ENCODE measurements around the gene USP3. TPM values are rescaled to one million over a fixed set of nuclear protein-coding genes. Genes with fewer than 3 reads are reported as not detected.

Gene USP3
- total and polyA plus RNA-seq, 2 of the 4 experiments (the other 2 are of a cell fraction), result 17.3 to 52.3 TPM

DNA sequence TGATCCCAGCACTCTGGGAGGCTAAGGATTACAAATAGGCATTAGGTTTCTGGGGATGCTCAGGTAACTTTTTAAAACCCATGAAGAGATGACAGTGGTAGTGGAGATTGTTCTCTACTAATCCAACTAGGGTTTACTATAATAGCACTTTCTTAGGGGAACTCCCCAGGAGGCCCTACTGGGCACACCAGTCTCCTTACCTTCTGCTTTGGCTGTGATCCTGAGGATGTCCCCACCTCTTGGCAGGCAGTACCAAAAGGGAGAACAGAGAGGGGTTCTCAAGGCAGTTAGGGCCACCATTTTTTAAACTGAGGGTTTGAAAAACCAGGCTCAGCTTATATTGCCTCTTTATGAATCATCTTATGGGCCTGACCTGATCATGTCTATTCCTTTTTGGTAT is 77.8 kb downstream of the USP3 start:
- H2AK9ac ChIP-seq (replicated peaks; ENCODE audit: low read depth, low read length, poor library complexity), result no peak overlapping the region
- dilution Hi-C loops (cut with HindIII; ENCODE audit: low sequenced_read_pairs, unreplicated experiment) (no loop called here), in situ Hi-C loops (cut with MboI; ENCODE audit: low sequenced_read_pairs) (no loop called here), intact Hi-C loops (cut with micrococcal nuclease) (loop anchor here (10.0 kb wide), 1 partner anchor 117 kb away; no protein-coding TSS in a partner anchor)
- peaks cover 10% of the 10 kb centered on the region; the same call in 1 of the 2 replicates for H4K20me1 ChIP-seq (ENCODE audit: insufficient read depth, low read length)
- DNase-seq (no peak), ATAC-seq (ENCODE audit: low read depth) (no peak)
- H2AFZ ChIP-seq (replicated peaks; ENCODE audit: low read length, poor library complexity), result no peak overlapping the region
- TF ChIP-seq ELK1 (IDR thresholded peaks at IDR 0.05; ENCODE audit: borderline replicate concordance, low read depth, low read length), result no peak
- TF ChIP-seq CHD1 (IDR thresholded peaks at IDR 0.05; ENCODE audit: low read depth, low read length), result no peak
- H2BK120ac ChIP-seq (ENCODE audit: low read depth, low read length), result no peak overlapping the region
- H3K23ac ChIP-seq (ENCODE audit: low read depth, low read length), result peak overlapping the region; percentile 63; the same call in 1 of the 2 replicates
- peak overlapping the region; percentile 11 for H2BK5ac ChIP-seq (ENCODE audit: low read depth, low read length, poor library complexity, severe bottlenecking)
- no peak overlapping the region for H2BK20ac ChIP-seq (ENCODE audit: low read depth, low read length)
- no peak overlapping the region for H3K56ac ChIP-seq (ENCODE audit: extremely low read depth, insufficient read depth, low read length)
- H4K91ac ChIP-seq (ENCODE audit: insufficient read depth, low read depth, low read length), result no peak overlapping the region
- peaks cover 0 to 19% of the 10 kb centered on the region in 2 experiments; a peak in 1 of 4 replicates for H3K79me1 ChIP-seq (ENCODE audit: low read depth in 1 of 2, low read length in 2 of 2)
- ChIA-PET POLR2A (ENCODE audit: unreplicated experiment) (no interaction called here), CTCF (no interaction called here)
- H3K27me3 ChIP-seq (ENCODE audit: control insufficient read depth, insufficient read depth, low read length), result no peaks in the 10 kb centered on the region
- peaks cover 10% of the 10 kb centered on the region for H3K4me1 ChIP-seq (ENCODE audit: control insufficient read depth, insufficient read depth, low read length)
- no peak overlapping the region for H3K9ac ChIP-seq (ENCODE audit: low read depth, low read length)
- H3K14ac ChIP-seq (replicated peaks; ENCODE audit: low read depth, low read length), result 0 out of 2 replicates have a peak overlapping the region, but pooled peaks have one; percentile 45
- no peak overlapping the region for H3K4me3 ChIP-seq (ENCODE audit: insufficient read depth, low read depth, low read length)
- H3K27ac ChIP-seq (ENCODE audit: insufficient read depth, low read length), result no peak overlapping the region
- peaks cover under 1% of the 10 kb centered on the region; the same call in 1 of the 2 replicates for H3K36me3 ChIP-seq (ENCODE audit: control insufficient read depth, insufficient read depth, low read length)
- H4K8ac ChIP-seq (ENCODE audit: low read depth in 2 of 2, low read length in 2 of 2), result no peak overlapping the region
- no peak overlapping the region for H2AK5ac ChIP-seq (ENCODE audit: low read depth, low read length)
- BruUV-seq (replicated peaks), result no TSS peak
- peaks cover 6% of the 10 kb centered on the region for H3K9me1 ChIP-seq (ENCODE audit: insufficient read depth, low read length)
- no peak overlapping the region for H3K4me2 ChIP-seq (ENCODE audit: low read depth, low read length)
- no peak overlapping the region for H3K18ac ChIP-seq (ENCODE audit: low read depth, low read length)
- H2BK15ac ChIP-seq (ENCODE audit: low read depth, low read length), result no peak overlapping the region
- no peak overlapping the region for H4K5ac ChIP-seq (ENCODE audit: low read depth, low read length)
- no peaks in the 10 kb centered on the region for H3K9me3 ChIP-seq (ENCODE audit: control insufficient read depth, insufficient read depth, low read length)
- H3K4ac ChIP-seq (ENCODE audit: low read depth, low read length), result no peak overlapping the region
